SIG-M5 treated with dmso at 0.1 percent for 504 hours (cell line): Measurements from ENCODE around the gene TMC5.
"Not testable (repeated sequence)": the region's sequence is repeated elsewhere in the genome, so short reads cannot be mapped to it uniquely, and the experiment has no call there.

ENCODE experiments used
- DNase-seq: peaks from one replicate; lab custom pipeline; 2025; ENCODE audit not compliant: unreplicated experiment; lab: John Stamatoyannopoulos, UW

The TMC5 gene

DNA sequence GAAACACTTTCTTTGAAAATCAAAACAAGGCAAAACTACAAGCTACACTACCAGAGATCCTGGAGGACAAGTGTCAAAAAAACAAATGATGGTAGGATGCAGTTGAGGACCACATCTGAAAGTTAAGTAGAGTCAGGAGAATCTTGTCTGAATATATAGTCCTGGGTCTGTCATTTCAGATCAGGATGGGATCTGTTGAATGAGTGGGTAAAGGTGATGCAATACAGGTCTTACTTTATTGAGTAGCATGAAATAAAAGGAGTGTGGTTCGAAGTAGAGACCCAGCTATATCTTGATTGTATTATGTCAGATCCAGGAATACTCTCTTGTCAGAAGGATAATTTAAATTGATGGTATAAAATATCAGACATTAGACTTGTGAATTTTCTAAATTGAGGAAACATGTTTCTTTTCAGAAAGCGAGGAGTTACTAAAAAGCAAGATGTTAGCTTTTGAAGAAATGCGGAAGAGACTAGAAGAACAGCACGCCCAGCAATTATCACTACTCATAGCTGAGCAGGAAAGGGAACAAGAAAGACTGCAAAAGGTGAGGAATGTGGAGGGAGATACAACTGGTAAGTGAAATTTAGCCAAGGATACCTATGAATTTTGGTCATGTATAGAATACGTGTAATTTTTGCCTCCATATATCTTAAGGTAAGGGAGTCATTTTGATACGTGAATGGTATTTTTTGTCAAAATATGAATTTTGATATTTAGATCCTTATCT is 122.7 kb downstream of the TMC5 start:
- DNase-seq, result no peak

DNA sequence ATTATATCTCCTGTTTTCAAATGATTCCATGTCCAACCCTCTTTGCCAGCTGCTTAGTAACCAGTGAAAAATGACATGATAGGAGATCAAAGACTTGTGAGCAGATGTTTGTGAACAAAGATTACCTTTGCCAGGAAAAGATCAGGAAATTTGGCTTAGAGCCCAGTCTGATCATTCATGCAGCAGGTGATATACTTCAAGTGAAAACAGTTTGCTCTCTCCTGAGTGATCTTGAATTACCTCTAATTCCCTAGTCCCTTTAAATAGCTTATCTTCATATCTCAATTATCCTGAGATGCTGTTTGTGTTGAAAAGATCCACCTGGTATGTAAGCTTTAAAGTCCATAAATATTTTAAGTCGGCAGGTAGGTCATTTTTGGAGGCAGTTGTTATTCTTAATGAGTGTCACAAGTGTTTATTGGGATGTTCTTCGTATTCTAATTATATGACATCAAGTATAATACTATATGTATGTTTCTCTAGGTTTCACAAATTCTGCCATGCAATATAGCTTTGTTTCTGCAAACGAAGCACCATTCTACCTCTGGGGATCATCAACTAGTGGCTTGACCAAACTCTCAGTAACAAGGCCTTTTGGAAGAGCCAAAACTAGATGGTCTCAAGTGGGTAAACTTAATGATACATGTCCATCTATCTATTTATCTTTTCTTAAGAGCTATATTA is 124.6 kb downstream of the TMC5 start:
- DNase-seq, result no peak

DNA sequence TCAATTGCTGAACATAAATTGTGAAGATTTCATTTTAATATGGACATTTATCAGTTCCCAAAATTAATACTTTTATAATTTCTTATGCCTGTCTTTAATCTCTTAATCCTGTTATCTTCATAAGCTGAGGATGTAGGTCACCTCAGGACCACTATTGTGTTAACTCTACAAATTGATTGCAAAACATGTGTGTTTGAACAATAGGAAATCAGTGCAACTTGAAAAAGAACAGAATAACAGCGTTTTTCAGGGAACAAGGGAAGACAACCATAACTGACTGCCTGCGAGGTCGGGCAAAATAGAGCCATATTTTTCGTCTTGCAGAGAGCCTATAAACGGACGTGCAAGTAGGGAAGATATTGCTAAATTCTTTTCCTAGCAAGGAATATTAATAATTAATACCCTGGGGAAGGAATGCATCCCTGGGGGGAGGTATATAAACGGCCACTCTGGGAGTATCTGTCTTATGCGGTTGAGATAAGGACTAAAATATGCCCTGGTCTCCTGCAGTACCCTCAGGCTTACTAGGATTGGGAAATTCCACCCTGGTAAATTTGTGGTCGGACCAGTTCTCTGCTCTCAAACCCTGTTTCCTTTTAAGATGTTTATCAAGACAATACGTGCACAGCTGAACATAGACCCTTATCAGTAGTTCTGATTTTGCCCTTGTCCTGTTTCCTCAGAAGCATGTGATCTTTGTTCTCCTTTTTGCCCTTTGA is 125.8 kb downstream of the TMC5 start:
- not testable (repeated sequence) for DNase-seq

DNA sequence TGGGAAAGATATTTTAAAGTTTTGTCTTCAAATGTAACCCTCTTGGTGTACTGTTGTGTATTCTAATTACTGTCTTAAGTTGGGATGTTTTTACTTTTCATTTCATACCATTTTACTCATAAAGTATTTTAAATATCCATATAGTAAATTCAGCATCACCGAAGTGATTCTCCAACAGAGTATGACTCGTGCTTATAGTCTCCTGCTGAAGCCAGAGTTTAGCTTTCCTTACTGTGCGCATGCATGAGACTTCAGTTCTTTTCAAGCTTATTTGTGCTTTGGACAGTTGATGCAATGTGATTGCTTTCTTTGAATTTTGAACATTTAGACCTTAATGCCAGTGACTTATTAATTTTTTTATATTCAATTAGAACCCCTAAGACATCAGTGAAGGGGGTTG is 130.5 kb downstream of the TMC5 start:
- DNase-seq, result no peak
